H7 (cell line): ENCODE results near the gene BBS7. TPM values are rescaled to one million over a fixed set of nuclear protein-coding genes. Genes with fewer than 3 reads are reported as not detected.

ENCODE experiments used
- DNase-seq: peaks from one replicate; pipeline ENCODE4 v3.0.0; 2012
- H3K27me3 ChIP-seq: 2 replicates; pipeline ENCODE4 v1.6.0; 2011; ENCODE audit warnings: mild to moderate bottlenecking, low read length; ENCODE audit not compliant: control insufficient read depth, insufficient read depth
- H3K36me3 ChIP-seq: replicated peaks from 2 replicates; pipeline ENCODE4 v1.5.1; 2011; ENCODE audit warnings: low read length; ENCODE audit not compliant: control insufficient read depth, insufficient read depth
- H3K4me3 ChIP-seq: 2 replicates; pipeline ENCODE4 v1.5.1; 2011; ENCODE audit warnings: low read depth, mild to moderate bottlenecking, control low read depth, low read length, moderate library complexity; ENCODE audit not compliant: insufficient read depth
- total RNA-seq: library from RNA; depleted of rRNA; stranded (reverse); fragments of >200 nt; shearing (Covaris generic); gene quantifications from 2 replicates; pipeline ENCODE4 v1.2.3, GENCODE V29; 2014

Gene BBS7
- total RNA-seq, 1 experiment from 2014 or later = 13.2 TPM

DNA sequence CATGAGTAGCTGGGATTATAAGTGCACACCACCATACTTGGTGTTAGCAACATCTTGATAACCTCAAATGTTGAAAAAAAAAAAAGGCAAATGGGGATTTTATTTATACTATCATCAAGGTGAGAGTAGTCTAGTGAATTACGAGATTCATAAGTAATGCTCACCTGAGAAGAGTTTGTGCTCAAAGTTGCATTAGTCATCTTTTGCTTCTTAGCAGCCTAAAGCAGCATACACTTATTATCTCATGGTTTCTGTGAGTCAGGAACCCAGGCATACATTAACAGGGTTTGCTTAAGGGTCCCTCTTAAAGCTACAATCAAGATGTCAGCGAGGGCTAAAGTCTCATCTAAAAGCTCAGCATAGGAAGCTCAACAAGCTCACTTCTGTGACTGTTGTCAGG lies 77.3 kb downstream of the BBS7 start:
- H3K36me3 ChIP-seq = no peaks in the 10 kb centered on the region
- no peak for DNase-seq
- no peaks in the 10 kb centered on the region for H3K27me3 ChIP-seq
- no peak overlapping the region for H3K4me3 ChIP-seq

DNA sequence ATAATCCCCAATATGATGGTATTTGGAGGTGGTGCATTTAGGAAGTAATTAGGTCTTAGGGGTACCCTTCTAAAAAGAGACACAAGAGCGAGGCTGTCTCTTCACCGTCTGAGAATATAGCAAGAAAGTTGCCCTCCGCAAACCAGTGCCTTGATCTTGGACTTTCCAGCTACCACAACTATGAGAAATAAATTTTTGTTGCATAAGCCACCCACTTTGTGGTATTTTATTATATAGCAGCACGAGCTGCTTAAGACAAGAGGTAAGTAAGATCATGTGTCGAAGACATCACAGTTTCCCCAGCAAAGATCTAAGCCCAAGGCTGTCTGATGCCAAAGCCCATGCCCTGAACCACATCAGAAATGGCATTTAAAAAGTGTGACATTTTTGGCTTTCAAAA lies 78.8 kb downstream of the BBS7 start:
- Histone ChIP-seq H3K36me3 (no peaks in the 10 kb centered on the region), H3K4me3 (no peak overlapping the region), H3K27me3 (no peaks in the 10 kb centered on the region)
- DNase-seq = no peak

DNA sequence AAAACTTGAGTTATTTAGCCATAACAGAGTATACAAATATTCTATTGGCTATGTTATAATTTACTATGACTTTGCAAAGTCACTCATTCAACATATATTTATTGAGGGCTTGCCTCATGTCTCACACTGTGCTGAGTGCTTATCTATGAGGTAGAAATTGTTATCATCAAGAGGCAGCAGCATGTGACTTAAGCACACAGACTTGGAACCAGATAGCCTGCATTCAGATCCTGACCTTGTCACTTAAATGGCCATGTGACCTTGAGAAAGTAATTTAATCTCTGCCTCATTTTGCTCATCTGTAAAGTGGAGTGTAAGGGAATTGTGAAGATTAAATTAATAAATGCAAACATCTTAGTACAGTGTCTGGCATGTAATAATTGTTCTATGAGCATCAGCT lies 79.3 kb downstream of the BBS7 start:
- no peaks in the 10 kb centered on the region for H3K27me3 ChIP-seq
- no peak for DNase-seq
- H3K4me3 ChIP-seq = no peak overlapping the region
- H3K36me3 ChIP-seq = no peaks in the 10 kb centered on the region

DNA sequence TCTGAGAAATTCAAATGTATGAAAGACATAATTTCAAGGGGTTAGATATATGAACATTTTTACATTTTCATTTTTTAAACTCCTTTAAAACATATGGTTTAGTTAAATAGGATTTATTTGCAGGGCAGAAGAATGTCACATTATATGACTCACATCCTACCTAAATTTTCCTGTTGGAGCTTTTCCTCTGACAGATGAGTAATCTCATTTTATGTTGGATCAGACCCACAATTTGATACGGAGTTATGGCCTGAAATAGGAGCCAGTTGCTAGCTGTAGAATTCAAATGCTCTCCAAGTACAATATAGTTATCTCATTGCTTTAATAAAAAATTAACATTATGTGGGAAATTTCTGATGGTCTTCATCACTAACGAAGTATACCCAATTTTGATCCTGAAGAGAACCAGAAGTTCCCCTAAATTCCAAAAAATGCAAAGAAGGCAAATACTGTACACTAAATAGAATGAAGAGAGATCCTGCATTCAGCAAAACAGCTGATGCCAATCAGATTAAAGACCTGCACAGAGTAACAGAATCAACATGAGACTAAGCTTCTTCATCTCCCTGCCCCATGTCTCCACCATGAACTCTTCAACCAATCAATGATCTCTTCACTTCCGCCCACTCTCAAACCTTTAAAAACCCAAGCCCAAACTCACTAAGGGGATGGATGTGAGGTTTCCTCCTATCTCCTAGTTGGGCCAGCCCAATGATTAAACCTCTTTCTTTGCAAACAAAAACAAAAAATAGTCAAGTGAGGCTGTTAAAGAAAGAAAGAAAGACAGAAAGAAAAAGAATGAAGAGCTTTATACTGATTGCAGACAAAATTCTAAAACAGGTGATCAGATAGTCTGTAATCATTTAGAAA lies 80.1 kb downstream of the BBS7 start:
- H3K4me3 ChIP-seq = no peak overlapping the region
- no peak for DNase-seq
- no peaks in the 10 kb centered on the region for H3K27me3 ChIP-seq
- H3K36me3 ChIP-seq = no peaks in the 10 kb centered on the region

DNA sequence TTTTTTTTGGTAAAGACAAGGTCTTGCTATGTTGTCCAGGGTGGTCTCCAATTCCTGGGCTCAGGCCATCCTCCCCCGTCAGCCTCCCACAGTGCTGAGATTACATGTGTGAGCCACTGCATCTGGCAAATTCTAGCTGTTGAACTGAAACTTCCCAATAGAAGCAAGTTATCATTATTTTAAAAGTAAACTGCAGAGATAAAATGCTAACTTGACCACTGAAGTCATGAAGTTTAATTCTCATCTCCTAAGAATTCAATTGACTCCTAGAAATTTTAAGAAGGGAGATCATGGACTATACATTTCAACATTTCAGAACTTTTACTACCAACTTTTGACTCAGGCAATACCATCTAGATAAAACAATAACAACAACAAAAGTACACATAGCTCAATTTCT lies 80.8 kb downstream of the BBS7 start:
- no peaks in the 10 kb centered on the region for H3K27me3 ChIP-seq
- no peak overlapping the region for H3K4me3 ChIP-seq
- DNase-seq = no peak
- H3K36me3 ChIP-seq = no peaks in the 10 kb centered on the region

DNA sequence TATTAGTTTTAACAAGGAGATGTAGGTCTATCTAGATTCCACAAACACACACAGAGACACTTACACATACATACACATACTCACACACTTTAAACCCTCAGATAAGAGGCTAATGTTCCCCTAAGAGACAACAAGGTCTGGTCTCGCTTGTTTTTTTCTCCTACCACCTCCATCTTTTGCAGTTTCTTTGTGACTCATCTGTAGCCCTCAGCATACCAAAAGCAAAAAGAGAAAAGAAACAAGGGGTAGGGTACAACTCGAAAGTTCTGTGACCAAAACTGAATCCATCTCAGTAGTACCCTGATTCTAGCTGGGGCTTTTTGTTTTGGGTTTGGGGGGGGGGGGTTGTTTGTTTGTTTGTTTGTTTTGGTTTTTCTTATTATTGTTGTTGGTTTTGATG lies 81.4 kb downstream of the BBS7 start:
- H3K36me3 ChIP-seq = no peaks in the 10 kb centered on the region
- no peak overlapping the region for H3K4me3 ChIP-seq
- DNase-seq = no peak
- H3K27me3 ChIP-seq = no peaks in the 10 kb centered on the region

DNA sequence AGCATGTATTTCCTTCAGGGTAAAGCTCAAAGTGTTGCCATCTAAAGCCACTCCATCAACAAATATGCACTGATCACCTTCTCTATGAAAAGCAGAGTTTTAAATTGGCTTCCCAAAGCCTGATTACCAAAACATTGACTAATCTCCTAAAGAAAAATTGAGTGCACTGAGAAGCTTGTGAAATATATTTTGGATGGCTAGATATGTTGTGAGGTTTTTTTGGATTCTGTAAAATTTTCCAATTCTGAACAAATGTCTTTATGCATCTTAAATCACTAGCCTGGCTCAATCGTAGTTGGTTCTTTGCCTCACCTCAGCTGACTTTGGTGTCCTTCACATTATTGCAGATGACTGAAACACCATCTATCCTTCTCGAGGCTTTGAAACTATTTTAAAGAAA lies 84.1 kb downstream of the BBS7 start:
- no peaks in the 10 kb centered on the region for H3K27me3 ChIP-seq
- no peak overlapping the region for H3K4me3 ChIP-seq
- no peaks in the 10 kb centered on the region for H3K36me3 ChIP-seq
- DNase-seq = no peak

DNA sequence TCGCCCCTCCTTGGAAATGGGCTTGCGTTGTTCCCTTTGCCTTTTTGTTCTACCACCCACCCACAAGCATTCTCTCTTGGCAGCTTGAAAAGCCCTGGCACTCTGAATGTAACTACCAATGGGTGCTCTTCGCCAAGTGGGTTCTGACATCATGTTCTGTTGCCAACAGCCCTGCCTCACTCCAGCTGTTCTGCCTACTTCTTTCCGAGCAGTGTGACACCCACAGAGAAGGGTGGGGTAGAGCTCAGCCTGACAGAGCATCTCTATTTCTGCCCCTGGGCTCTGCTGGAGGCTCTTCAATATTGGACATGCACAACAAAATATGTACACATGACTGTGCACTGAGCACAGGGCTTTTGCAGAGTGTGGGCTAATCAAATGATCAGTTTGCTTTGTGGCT lies 84.8 kb downstream of the BBS7 start:
- Histone ChIP-seq H3K4me3 (no peak overlapping the region), H3K27me3 (no peaks in the 10 kb centered on the region), H3K36me3 (no peaks in the 10 kb centered on the region)
- DNase-seq = no peak

DNA sequence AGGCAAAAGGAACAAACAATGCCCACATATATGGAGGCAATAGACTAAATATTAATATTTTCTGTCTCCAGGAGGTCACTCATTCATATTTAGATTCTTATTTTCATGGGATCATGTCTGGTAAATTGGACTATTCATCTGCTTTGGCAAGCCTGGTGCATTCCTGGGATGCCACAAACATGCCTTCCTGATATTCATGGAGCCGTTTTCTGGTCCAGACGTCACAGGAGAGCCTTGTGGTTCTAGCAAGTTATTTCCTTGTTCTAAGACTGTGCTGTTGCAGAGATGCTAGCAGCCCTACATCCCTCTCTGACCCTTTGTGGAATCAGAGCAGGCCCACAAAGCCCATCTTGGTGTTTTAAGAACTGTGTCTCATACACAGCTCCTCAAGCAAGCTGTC lies 85.3 kb downstream of the BBS7 start:
- Histone ChIP-seq H3K4me3 (no peak overlapping the region), H3K36me3 (no peaks in the 10 kb centered on the region), H3K27me3 (no peaks in the 10 kb centered on the region)
- no peak for DNase-seq

DNA sequence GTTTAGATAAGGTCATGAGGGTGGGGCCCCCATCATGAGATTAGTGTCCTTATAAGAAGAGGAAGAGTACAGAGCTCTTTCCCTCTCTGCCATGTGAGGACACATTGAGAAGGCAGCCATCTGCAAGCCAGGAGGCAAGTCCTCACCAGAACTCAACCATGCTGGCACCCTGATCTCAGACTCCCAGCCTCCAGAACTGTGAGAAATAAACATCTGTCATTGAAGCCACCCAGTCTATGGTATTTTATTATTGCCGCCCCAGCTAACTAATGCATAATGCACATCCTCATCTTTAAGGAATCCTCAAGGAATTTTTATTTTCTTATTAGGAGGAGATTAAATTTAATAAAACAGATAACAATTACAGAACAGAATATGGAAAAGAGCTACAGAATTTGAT lies 85.9 kb downstream of the BBS7 start:
- DNase-seq = no peak
- H3K36me3 ChIP-seq = no peaks in the 10 kb centered on the region
- H3K27me3 ChIP-seq = no peaks in the 10 kb centered on the region
- H3K4me3 ChIP-seq = no peak overlapping the region

DNA sequence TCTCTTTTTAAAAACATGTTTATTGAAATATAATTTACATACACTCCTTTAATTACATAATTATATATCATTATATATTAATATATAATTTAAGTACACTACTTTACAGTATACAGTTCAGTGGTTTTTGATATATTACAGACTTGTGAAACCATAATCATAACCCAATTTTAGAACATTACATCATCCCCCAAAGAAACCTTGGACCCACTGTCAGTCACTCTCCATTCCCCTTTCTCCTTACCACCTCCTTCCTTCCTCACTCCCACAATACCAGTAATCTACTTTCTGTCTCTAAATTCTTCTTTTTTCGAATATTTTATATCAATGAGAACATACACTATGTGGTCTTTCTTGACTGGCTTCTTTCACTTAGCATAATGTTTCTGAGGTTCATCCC lies 87.1 kb downstream of the BBS7 start:
- Histone ChIP-seq H3K27me3 (no peaks in the 10 kb centered on the region), H3K4me3 (no peak overlapping the region), H3K36me3 (no peaks in the 10 kb centered on the region)
- no peak for DNase-seq

DNA sequence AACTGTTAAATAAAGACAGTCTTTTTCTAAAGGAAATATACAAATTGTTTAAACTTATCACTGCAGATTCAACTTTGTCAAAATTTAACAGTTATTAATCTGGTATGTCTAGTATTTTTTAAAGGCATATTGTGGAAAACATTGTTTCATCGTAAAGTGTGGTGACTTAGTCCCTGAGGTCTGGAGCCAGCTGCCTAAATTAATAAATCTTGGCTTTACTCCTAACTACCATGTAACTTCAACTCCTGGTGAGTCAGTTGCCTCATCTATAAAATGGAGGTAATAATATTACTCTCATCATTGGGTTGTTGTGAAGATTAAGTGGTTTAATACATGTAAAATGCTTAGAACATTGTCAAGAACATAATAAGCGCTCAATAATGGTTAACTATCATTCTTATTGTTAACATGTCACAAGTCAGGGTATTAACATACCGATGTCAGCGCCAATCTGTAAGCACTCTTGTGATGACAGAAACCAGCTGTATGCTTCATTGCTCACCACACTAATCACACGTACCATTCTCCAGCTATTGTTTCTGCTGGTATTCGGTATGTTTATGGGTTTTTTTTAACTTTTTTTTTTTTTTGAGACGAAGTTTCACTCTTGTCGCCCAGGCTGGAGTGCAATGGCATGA lies 91.2 kb downstream of the BBS7 start:
- Histone ChIP-seq H3K27me3 (no peaks in the 10 kb centered on the region), H3K4me3 (no peak overlapping the region), H3K36me3 (no peaks in the 10 kb centered on the region)
- DNase-seq = no peak

DNA sequence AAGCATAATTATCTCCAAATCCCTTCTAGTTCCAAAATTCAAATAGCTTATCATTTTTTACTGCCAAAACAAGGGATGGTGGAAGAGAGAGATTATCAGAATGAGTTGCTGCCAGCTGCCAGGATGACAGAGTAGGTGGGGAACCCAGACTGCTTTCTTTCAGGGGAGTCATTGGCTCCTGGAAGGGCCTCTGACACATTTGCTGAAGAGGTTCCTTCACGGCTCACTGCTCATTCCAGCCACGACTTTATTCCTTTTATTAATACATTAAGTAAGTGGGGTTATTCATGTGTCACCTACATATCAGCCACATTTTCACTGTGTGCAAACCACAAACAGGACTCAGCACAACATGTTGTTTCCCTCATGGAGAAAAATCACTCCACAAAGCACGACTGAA lies 92.6 kb downstream of the BBS7 start:
- Histone ChIP-seq H3K36me3 (no peaks in the 10 kb centered on the region), H3K4me3 (no peak overlapping the region), H3K27me3 (no peaks in the 10 kb centered on the region)
- DNase-seq = no peak

DNA sequence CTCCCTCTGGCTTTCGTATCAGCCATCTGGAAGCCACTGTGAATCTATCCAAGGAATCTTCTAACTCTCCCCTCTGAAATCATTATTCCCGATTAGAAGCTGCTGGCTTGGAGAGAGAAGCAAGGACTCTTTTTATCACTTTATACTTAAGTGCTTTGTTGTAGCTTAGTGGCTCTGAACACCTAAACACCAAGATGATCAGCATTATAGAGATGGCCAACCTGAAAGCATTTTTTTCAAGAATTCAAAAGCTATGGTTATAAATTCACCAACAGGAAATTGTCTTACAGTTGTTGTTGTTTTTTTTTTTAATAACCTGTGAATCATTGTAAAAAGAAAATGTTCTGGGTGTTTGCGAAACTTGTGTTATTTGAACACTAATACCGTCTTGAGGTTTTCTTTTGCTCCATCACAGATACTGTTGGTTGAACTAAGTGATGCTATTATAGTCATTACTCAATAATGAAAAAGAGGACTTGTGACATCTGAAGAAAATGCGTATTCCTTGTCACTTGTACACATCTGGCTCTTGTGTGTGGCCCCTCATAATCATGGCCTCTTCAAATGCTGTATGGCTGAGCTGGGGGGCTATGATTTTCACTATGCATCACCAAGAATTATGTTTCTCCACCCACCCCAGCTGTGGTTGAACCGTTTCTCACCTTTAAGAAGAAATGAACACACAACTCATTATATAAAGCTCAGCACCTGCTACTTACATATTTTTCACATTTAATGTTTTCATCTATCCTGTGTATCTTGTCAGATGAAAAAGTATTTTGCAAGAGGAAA lies 93.5 kb downstream of the BBS7 start:
- H3K4me3 ChIP-seq = no peak overlapping the region
- no peaks in the 10 kb centered on the region for H3K36me3 ChIP-seq
- DNase-seq = no peak
- no peaks in the 10 kb centered on the region for H3K27me3 ChIP-seq
